Iris pigment epithelial cell (primary cell): ENCODE results near the gene IL13RA1.
"Not testable (repeated sequence)": the region's sequence is repeated elsewhere in the genome, so short reads cannot be mapped to it uniquely, and the experiment has no call there.

Experiments used
- DNase-seq: peaks from one replicate; pipeline ENCODE4 v3.0.0-alpha.2; 2011; ENCODE audit warnings: low read depth

The IL13RA1 gene

GRCh38 chrX:118726887-118727685 lies at the start of gene IL13RA1:
IL13RA1 (plus strand) TSS chrX:118727606; CDS start chrX:118727639, 33 bp downstream.
- peak; percentile 87 for DNase-seq

DNA sequence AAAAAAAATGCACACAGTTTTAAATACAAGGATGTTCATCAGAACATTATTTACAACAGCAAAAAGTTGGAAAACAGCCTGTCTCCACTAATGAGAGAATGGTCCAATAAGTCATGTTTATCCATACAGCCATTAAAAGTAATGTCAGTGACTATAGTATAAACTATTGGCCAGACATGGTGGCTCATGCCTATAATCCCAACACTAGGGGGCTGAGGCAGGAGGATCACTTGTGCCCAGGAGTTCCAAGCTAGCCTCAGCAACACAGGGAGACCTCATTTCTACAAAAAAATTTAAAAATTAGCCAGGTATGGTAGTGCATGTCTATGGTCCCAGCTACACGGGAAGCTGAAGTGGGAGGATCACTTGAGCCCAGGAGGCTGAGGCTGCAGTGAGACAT lies 48.1 kb upstream of the IL13RA1 start:
- DNase-seq, result no peak

DNA sequence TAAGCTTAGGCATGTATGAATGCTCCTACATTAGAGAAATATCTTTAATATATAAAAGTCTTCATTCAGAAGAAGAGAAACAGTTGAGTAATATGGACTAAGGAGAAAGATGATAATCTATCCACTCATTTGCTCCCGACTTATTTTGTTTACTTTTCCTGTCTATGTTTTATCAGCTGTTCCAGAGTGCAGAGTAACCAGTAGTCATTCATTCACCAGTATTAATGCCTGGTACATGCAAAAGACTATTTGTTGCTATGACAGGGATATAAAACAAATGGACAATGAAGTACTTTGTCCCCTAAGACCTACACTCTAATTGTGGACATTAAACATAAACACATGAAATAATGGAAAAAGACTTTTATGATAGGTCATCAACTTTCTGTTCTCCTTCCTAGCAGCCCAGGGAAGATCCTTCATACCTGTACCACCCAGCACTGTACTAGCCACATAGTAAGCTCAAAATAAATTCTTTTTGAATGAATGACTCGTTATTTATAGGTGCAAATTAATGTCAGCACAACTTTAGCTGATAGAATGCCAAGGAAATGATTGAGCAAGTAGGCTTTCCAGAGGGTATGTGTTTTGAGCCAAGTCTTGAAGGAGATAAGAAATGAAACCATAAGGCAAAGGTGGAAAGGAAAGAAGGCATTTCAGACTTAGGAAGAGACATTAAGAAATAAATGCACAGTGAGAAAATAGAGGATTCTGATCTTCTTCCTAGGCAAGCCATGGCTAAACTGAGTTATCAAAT lies 45.0 kb upstream of the IL13RA1 start:
- no peak for DNase-seq

DNA sequence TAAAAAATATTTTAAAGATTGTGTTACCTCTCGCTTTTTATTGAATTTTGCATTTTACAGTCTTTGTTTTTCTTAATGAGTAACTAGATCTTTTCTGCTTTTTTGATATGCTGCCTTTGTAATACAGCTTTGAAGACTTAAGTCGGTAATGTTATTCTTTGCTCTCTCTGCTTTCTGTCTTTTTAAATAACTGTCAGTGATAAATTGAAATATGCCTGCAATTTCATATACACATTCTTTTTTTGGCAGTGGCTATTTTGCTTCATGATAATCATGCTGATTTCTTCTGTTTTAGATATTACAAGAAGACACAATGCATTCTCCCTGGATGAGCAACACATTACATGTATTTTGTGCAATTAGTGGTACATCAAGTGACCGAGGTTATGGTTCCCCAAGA lies 42.0 kb upstream of the IL13RA1 start:
- DNase-seq, result no peak

GRCh38 chrX:118688935-118689334 lies 38.5 kb upstream of the IL13RA1 start:
- DNase-seq, result no peak

GRCh38 chrX:118693843-118694242 lies 33.6 kb upstream of the IL13RA1 start:
- no peak for DNase-seq

- DNase-seq, result peak; percentile 16
Measured at GRCh38 chrX:118694638-118695037, 32.8 kb upstream of the IL13RA1 start.

GRCh38 chrX:118698516-118699170 lies 28.8 kb upstream of the IL13RA1 start:
- peak; percentile 8 for DNase-seq

GRCh38 chrX:118702741-118703140 lies 24.7 kb upstream of the IL13RA1 start:
- no peak for DNase-seq

- DNase-seq, result no peak
Measured at GRCh38 chrX:118706681-118707080, 20.7 kb upstream of the IL13RA1 start.

DNA sequence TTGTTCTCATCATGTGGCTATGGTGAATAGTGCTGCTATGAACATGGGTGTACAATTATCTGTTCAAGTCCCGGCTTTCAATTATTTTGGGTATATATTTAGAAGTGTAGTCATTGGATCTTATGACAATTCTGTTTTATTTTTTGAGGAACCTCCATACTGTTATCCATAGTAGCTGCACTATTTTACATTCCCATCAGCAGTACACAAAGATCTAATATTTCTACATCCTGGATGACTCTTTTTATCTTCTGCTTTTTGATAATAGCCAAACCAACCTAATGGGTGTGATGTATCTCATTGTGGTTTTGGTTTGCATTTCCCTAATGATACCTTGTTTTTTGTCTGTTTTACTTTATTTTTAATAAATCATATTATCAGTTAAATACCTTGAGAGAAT lies 12.9 kb upstream of the IL13RA1 start:
- no peak for DNase-seq

DNA sequence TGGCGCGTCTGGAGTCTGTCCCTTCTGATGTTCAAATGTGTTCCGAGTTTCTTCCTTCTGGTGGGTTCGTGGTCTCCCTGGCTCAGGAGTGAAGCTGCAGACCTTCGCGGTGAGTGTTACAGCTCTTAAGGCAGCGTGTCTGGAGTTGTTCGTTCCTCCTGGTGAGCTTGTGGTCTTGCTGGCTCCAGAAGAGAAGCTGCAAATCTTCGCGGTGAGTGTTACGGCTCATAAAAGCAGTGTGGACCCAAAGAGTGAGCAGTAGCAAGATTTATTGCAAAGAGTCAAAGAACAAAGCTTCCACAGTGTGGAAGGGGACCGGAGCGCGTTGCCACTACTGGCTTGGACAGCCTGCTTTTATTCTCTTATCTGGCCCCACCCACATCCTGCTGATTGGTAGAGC lies 11.5 kb upstream of the IL13RA1 start:
- DNase-seq, result not testable (repeated sequence)

DNA sequence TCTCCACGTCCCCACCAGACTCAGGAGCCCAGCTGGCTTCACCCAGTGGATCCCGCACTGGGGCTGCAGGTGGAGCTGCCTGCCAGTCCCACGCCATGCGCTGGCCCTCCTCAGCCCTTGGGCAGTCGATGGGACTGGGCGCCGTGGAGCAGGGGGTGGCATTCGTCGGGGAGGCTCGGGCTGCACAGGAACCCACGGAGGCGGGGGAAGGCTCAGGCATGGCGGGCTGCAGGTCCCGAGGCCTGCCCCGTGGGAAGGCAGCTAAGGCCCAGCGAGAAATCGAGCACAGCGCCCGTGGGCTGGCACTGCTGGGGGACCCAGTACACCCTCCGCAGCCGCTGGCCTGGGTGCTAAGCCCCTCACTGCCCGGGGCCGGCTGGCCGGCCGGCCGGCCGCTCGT lies 10.6 kb upstream of the IL13RA1 start:
- DNase-seq, result not testable (repeated sequence)

DNA sequence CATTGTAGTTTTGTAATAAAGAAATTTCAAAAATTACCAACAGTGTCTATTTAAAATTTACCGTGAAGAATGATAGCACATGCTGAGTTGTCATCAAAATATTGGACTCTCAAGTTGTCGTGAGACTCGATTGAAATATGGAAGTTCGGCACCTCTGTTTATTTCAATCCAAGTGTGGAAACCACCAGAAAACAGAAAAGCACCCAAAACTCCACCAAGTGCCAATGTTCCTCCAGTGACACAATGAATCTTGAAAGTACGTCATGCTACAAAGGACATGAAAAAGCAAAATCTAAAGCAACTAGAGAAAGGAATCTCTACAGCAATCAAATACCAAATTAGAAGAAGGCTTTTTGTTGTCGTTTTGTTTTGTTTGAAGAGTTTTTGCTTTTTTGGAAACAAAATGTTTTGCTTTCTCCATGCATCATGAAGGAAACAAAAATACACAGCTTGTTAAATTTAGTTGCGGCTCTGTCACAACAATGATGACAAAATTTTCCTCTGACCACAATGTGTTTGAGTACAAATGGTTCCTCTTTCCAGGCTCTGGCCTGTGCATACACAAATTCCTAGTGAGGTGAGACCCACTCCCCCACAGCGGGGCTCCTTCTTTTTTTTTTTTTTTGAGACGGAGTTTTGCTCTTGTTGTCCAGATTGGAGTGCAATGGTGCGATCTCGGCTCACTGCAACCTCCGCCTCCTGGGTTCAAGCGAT lies 9.6 kb upstream of the IL13RA1 start:
- DNase-seq, result no peak

- DNase-seq, result no peak
Measured at GRCh38 chrX:118718737-118719136, 8.7 kb upstream of the IL13RA1 start.

DNA sequence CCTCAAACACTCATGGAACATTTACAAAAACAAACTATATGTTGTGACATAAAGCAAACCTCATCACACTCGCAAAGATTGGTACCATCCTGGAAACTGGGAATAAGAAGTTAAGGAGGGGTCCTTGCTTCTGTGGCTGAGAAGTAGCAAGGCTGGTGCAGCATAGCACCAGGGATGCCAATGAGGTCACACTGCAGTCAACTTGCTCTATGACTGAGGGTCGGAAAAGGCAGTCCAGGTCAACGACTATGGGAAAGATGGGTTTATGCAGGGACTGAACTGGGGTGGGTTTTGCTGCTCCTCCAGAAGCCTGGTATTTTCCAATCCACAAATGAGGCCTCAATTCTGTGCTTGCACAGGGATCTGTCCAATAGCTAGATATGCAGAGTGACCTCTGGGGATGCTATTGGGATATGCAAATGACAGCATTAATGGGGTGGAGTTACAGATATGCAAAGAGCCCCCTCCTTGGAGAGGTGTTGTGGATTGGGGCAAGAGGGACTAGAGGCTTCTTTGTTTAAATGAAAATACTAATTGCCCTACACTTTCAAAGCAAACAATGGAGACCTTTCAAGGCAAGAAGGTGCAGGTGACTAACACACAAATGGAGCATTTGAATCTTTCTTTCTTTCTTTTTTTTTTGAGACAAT lies 7.2 kb upstream of the IL13RA1 start:
- no peak for DNase-seq

GRCh38 chrX:118723376-118723775 lies 4.0 kb upstream of the IL13RA1 start:
- no peak for DNase-seq

DNA sequence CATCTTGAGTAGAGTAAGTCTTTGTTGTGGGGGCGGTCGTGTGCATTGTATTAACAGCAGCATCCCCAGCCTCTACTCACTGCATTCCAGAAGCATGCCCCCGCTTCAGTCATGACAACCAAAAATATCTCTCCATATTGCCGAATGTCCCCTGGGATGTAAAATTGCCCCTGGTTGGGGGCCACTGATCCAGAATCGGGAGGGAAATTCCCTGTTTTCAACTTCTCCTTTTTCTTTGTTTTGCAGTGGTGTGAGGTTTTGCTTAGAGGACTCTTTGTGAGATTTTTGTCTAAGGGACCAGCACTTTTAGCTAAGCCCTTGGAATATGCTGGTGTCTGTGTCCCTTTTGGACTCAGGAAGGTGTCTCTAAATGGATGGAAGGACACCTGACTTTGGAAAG lies 3.0 kb upstream of the IL13RA1 start:
- no peak for DNase-seq

DNA sequence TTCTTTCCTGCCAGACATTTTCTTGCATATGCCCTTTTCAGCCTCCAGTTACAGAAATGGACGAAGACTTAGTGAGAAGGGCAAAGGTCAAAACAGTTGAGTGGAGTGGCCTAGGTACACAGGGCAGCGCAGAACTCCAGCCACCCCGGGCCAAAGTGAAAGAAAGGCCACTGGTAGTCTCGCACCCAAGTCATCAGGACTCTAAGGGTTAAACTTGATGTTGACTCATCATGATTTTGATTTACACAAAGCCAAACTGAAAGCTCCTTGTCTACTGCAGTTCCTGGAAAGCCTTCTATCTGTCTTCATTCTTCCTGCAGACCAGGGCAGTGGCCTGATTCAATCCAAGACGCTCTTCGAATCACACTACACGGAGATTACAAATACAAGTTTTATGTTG lies 2.6 kb upstream of the IL13RA1 start:
- peak; percentile 71 for DNase-seq

DNA sequence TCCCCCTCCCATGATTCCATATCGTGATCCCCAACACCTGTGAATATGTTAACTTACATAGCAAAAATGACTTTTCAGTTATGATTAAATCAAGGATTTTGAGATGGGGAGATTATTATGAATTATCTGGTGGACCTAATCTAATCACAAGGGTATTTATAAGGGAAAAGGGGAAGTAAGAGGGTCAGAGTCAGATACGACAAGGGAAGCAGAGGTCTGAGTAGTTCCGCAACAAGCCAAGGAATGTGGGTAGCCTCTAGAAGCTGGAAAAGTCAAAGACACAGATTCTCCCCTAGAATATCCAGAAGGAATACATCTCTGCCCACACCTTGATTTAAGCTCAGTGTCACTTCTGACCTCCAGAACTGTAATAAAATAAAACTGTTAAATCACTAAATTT lies 1.0 kb upstream of the IL13RA1 start:
- DNase-seq, result no peak

DNA sequence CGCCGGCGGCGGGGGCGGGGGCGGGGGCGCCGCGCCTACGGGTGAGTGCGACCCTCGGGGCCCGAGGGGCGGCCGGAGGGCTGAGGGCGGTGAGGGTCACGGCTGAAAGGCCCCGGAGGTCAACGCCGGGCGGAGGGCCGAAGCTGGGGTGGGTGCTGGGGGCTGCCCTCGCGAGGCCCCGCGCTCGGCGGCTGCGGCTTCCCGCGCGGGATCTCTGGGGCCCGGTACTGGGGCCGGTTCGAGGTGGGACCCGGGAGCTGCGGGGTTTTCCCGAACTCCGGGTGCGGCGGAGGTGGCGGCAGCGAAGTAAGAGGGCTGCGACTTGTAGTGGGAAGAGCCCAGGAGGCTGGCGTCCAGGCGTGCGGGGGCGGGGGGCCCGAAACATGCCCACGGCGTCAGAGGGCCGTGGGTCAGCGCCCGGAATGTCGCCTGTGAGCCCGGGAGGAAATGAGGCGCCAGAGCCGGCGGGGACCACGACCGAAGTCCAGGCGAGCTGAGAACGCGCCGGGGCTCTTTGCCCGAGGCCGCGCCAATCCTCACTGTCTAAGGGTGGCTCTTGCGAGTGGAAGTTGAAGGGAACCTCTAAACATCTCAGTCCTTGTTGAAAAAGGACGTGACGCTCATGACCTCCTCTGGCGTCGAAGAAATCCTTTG lies 407 bp downstream of the IL13RA1 start:
- peak; percentile 23 for DNase-seq
